ENCODE measurements around the gene PEAK3. TPM values are rescaled to one million over a fixed set of nuclear protein-coding genes. Genes with fewer than 3 reads are reported as not detected.

Gene PEAK3
- total RNA-seq, 1 experiment from 2014 or later = not detected

DNA sequence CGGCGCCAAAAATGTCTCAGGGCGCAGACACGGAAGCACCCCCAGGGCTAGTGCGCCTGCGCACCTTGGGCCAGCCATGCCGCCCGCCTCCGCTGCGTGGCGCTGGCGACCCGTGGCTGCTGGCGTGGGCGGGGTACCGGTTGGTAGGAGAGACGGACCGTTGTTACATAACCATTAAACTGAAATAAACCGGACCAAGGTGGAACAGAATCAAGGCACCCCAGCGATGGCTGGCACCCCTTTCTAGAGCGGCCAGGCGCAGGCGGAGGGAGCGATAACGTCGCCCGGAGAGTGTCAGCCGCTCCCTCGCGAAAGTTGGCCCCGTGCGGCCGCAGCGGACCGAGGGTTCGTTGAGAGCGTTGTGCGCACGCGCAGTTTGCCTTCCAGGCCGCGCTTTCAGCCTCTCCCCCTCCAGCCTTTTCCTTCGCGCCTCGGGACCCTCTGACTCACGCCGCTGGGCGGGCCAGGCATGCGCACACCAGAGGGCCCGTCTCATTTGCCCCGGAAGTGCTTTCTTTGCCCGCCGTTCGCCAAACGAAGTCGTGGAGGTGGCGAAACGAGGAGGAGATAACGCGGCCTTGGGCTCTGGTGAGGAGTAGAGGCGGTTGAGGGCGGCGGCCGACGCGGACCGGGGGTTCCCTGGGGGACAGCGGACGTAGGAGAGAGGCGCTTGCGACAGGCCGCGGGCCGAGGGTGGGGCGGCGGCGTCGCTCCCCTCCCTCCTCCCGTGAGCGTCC is 45.5 kb downstream of the PEAK3 start, which contains the start of the genes PLEKHJ1 and SF3A2:
Gene PLEKHJ1, minus strand, starts transcription at position 16 of the 737 bp plus-strand sequence. CDS start 81 bp downstream, outside the sequence.
Gene SF3A2, plus strand, starts transcription at position 511 of the 737 bp plus-strand sequence. CDS start 6,595 bp downstream, outside the sequence.
- peak; percentile 98 for DNase-seq (ENCODE audit: unreplicated experiment)
- H3K27me3 Mint-ChIP-seq (ENCODE audit: insufficient read depth, unreplicated experiment) = no peaks in the 10 kb centered on the region
- H3K4me1 Mint-ChIP-seq (ENCODE audit: insufficient read depth, unreplicated experiment) = peaks cover 23% of the 10 kb centered on the region
- BruUV-seq (replicated peaks) = no TSS peak
- ChIA-PET POLR2A (interaction anchor here (0.5 to 4.1 kb wide), 18 partner anchors 11 to 384 kb away, joined by 3 to 79 read pairs (median 4); partner anchors contain the start of genes AP3D1, LSM7, SPPL2B and TIMM13), CTCF (interaction anchor here (0.6 to 1.4 kb wide), 9 partner anchors 22 to 906 kb away, joined by 3 to 9 read pairs (median 3); partner anchors contain the start of gene AP3D1)
- H3K36me3 Mint-ChIP-seq (ENCODE audit: insufficient read depth, unreplicated experiment) = peaks cover 38% of the 10 kb centered on the region
- TF ChIP-seq, protein P1, sequence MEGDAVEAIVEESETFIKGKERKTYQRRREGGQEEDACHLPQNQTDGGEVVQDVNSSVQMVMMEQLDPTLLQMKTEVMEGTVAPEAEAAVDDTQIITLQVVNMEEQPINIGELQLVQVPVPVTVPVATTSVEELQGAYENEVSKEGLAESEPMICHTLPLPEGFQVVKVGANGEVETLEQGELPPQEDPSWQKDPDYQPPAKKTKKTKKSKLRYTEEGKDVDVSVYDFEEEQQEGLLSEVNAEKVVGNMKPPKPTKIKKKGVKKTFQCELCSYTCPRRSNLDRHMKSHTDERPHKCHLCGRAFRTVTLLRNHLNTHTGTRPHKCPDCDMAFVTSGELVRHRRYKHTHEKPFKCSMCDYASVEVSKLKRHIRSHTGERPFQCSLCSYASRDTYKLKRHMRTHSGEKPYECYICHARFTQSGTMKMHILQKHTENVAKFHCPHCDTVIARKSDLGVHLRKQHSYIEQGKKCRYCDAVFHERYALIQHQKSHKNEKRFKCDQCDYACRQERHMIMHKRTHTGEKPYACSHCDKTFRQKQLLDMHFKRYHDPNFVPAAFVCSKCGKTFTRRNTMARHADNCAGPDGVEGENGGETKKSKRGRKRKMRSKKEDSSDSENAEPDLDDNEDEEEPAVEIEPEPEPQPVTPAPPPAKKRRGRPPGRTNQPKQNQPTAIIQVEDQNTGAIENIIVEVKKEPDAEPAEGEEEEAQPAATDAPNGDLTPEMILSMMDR (IDR thresholded peaks at IDR 0.05; ENCODE audit: unreplicated experiment) = peak; percentile 98
- peak within 1 kb of the TSS; percentile 99 for H3K27ac Mint-ChIP-seq (ENCODE audit: low read depth, unreplicated experiment)
- intact Hi-C loops (cut with micrococcal nuclease) = loop anchor here (1.0 to 5.0 kb wide), 4 partner anchors 37 to 376 kb away; no protein-coding TSS in a partner anchor
- H3K4me3 Mint-ChIP-seq (ENCODE audit: unreplicated experiment) = peak within 1 kb of the TSS; percentile 86
- no peaks in the 10 kb centered on the region for H3K9me3 Mint-ChIP-seq (ENCODE audit: unreplicated experiment)

DNA sequence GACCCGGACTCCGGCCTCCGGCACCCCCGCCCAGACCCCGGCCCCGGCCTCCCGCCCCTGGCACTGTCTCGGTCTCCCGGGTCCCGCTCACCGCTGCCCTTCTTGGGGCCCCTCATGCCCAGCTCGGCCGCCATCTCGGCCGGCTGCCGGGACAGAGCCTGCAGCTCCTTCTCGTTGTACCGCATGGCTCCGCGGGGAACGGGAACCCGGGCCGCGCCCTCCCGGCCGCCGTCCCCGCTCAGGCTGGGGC is 46.0 kb downstream of the PEAK3 start:
- H3K4me1 Mint-ChIP-seq (ENCODE audit: insufficient read depth, unreplicated experiment) = peaks cover 18% of the 10 kb centered on the region
- peak overlapping the region; percentile 99 for H3K27ac Mint-ChIP-seq (ENCODE audit: low read depth, unreplicated experiment)
- TF ChIP-seq, protein P1 (IDR thresholded peaks at IDR 0.05; ENCODE audit: unreplicated experiment) = no peak

DNA sequence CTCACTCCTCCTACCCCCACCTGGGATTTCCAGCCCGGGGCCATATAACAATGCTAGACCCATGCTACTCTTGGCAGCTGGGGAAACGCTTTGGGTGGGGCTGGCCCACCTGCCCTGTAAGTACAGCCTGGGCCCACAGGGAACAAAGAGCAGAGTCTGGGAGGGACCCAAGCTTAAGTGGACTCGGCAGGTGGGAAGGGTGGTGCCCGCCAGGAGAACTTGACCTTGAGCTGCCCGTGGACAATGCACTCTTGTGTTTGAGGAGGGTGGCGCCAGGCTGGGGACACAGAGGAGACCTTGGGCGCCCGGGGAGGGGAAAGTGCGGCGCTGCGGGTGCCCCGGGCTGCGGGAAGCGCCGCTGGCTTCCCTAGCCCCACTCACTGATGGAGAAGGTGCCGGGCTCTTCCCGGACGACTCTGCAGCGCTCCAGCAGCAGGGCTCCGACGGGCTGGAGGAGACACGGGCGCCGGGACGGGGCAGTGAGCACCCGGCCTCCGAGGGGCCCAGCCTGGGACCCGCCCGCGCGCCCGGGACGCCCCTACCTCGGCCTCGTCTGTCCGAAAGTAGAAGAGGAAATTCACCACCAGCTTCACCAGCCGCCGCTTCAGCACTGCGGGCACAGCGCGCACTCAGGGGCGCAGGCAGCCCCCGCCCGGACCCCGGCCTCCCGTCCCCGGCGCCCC is 46.5 kb downstream of the PEAK3 start:
- H3K9me3 Mint-ChIP-seq (ENCODE audit: unreplicated experiment) = no peaks in the 10 kb centered on the region

More for the DNA sequence above, 46.0 kb downstream of the PEAK3 start:
- DNase-seq (ENCODE audit: unreplicated experiment) = no peak
- BruUV-seq (replicated peaks) = no TSS peak
- Mint-ChIP-seq H3K36me3 (ENCODE audit: insufficient read depth, unreplicated experiment) (peaks cover 42% of the 10 kb centered on the region), H3K27me3 (ENCODE audit: insufficient read depth, unreplicated experiment) (no peaks in the 10 kb centered on the region), H3K4me3 (ENCODE audit: unreplicated experiment) (peak overlapping the region; percentile 86), H3K9me3 (ENCODE audit: unreplicated experiment) (no peaks in the 10 kb centered on the region)
- intact Hi-C loops (cut with micrococcal nuclease) = loop anchor here (1.0 to 5.0 kb wide), 4 partner anchors 37 to 376 kb away; no protein-coding TSS in a partner anchor
- ChIA-PET CTCF (interaction anchor here (0.5 to 1.4 kb wide), 12 partner anchors 21 to 201 kb away, joined by 3 to 9 read pairs (median 3); partner anchors contain the start of gene AP3D1), POLR2A (interaction anchor here (0.5 to 1.5 kb wide), 15 partner anchors 10 to 385 kb away, joined by 3 to 8 read pairs (median 4); partner anchors contain the start of genes AP3D1, LSM7, SPPL2B and TIMM13)

More for the DNA sequence above, 46.5 kb downstream of the PEAK3 start:
- ChIA-PET CTCF (interaction anchor here (0.5 to 1.4 kb wide), 13 partner anchors 11 to 201 kb away, joined by 3 to 9 read pairs (median 3); partner anchors contain the start of gene AP3D1), POLR2A (interaction anchor here (0.7 to 1.5 kb wide), 14 partner anchors 10 to 385 kb away, joined by 3 to 8 read pairs (median 4); partner anchors contain the start of genes AP3D1 and TIMM13)
- intact Hi-C loops (cut with micrococcal nuclease) = loop anchor here (1.0 to 5.0 kb wide), 5 partner anchors 38 to 377 kb away; no protein-coding TSS in a partner anchor
- H3K27me3 Mint-ChIP-seq (ENCODE audit: insufficient read depth, unreplicated experiment) = no peaks in the 10 kb centered on the region
- DNase-seq (ENCODE audit: unreplicated experiment) = no peak
- TF ChIP-seq, protein P1 (IDR thresholded peaks at IDR 0.05; ENCODE audit: unreplicated experiment) = no peak
- BruUV-seq (replicated peaks) = no TSS peak
- H3K4me3 Mint-ChIP-seq (ENCODE audit: unreplicated experiment) = peak overlapping the region; percentile 86
- H3K4me1 Mint-ChIP-seq (ENCODE audit: insufficient read depth, unreplicated experiment) = peaks cover 13% of the 10 kb centered on the region
- H3K36me3 Mint-ChIP-seq (ENCODE audit: insufficient read depth, unreplicated experiment) = peaks cover 42% of the 10 kb centered on the region
- H3K27ac Mint-ChIP-seq (ENCODE audit: low read depth, unreplicated experiment) = peak overlapping the region; percentile 87
